ENCODE data around the gene ZNF83. TPM values are rescaled to one million over a fixed set of nuclear protein-coding genes. Genes with fewer than 3 reads are reported as not detected.
"Not testable (repeated sequence)": the region's sequence is repeated elsewhere in the genome, so short reads cannot be mapped to it uniquely, and the experiment has no call there.

ZNF83 gene
- total RNA-seq, 1 experiment from 2014 or later, result 115 TPM

DNA sequence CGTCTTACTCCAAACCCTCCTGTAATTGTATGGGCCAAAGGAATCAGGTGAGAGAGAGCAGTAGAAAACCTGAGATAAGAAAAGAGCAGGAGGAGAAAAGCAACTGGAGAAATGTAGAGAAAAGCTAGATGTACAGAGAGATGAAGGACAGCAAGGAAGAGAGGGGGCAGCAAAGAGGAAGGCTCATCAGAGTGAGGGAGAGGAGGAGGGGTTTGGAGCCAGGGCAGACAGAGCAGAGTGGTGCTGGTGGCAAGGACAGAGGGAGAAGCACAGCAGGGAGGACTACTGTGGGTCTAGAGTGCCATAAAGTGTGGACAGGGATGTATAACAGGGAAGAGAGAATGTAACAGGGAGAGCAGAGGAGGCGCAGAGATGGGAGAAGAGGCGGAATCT, 36.2 kb downstream of the ZNF83 start:
- peaks cover 14% of the 10 kb centered on the region for H3K36me3 ChIP-seq (ENCODE audit: insufficient read depth, low read length)
- H3K79me2 ChIP-seq (ENCODE audit: low read length), result peaks cover 43% of the 10 kb centered on the region
- H3K4me2 ChIP-seq (ENCODE audit: low read depth, low read length, poor library complexity, severe bottlenecking), result peak overlapping the region; percentile 72
- H4K20me1 ChIP-seq (ENCODE audit: insufficient read depth, low read depth, low read length); H2AFZ ChIP-seq (ENCODE audit: low read length); H3K27ac ChIP-seq (ENCODE audit: low read length); H3K9me3 ChIP-seq (ENCODE audit: low read length); H3K27me3 ChIP-seq (ENCODE audit: low read length); H3K9me2 ChIP-seq (replicated peaks; ENCODE audit: insufficient read depth, low read length): not testable (repeated sequence)
- peak overlapping the region; percentile 70 for H3K4me3 ChIP-seq (ENCODE audit: low read length)
- peaks cover 19% of the 10 kb centered on the region for H3K4me1 ChIP-seq (ENCODE audit: low read length)
- peak overlapping the region; percentile 76 for H3K9ac ChIP-seq (ENCODE audit: low read length)
- DNase-seq, result peak; percentile 59

DNA sequence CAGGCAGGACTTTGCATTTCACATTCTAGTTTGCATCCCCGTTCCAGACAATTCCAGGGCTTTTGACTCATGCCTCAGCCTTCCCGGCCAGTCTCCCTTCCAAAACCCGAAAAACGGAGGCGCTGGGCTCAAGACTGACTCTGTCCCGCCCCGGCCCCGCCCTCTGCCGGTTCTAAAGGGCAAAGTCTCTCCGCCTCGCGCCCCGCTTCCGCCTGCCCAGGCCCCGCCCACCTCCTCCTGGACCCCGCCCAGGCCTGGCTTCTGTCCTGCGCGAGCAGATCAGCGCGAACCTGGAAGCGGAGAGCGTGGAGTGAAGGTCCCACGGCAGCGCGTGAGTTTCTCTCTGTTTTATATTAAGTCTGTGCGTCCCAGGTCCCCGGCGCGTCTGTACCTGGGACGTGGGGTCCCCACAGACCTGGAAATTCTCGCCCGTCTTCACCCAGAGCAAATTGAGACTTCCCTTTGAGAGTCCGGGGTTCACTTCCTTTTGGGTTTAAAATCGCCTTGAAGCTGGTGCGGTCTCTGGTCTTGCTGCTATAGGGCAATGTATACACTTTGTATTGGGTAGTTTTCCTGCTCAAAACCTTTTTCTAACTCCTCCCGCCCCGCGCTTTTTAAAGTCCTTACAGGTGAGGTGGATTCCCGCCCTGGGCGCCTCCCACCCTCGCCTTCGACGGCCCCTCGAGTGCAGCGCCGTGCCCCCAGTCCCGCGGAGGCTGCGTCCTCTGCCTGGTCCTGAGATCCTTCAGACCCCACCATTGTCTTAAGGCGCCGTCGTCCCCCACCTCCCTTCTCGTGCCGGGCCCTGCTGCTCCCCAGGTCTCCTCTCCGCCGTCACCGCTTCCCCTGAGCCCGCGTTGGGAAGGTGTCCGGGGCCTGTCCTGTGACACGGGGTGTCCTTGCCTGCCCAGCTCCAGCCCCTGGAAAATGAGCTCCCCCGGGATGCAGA, 36.9 kb downstream of the ZNF83 start:
- Histone ChIP-seq H3K27me3 (ENCODE audit: low read length) (no peaks in the 10 kb centered on the region), H3K4me1 (ENCODE audit: low read length) (peaks cover 19% of the 10 kb centered on the region), H3K4me3 (ENCODE audit: low read length) (peak overlapping the region; percentile 70), H3K36me3 (ENCODE audit: insufficient read depth, low read length) (peaks cover 21% of the 10 kb centered on the region), H4K20me1 (ENCODE audit: insufficient read depth, low read depth, low read length) (0 out of 2 replicates have a peak, but pooled peaks cover 3% of the 10 kb centered on the region), H3K9me2 (replicated peaks; ENCODE audit: insufficient read depth, low read length) (no peaks in the 10 kb centered on the region), H3K79me2 (ENCODE audit: low read length) (peaks cover 38% of the 10 kb centered on the region), H3K9ac (ENCODE audit: low read length) (peak overlapping the region; percentile 76), H3K9me3 (ENCODE audit: low read length) (peaks cover 4% of the 10 kb centered on the region), H3K4me2 (ENCODE audit: low read depth, low read length, poor library complexity, severe bottlenecking) (peak overlapping the region; percentile 72), H2AFZ (ENCODE audit: low read length) (peak overlapping the region; percentile 82), H3K27ac (ENCODE audit: low read length) (0 out of 2 replicates have a peak overlapping the region, but pooled peaks have one; percentile 8)
- peak; percentile 98 for DNase-seq

DNA sequence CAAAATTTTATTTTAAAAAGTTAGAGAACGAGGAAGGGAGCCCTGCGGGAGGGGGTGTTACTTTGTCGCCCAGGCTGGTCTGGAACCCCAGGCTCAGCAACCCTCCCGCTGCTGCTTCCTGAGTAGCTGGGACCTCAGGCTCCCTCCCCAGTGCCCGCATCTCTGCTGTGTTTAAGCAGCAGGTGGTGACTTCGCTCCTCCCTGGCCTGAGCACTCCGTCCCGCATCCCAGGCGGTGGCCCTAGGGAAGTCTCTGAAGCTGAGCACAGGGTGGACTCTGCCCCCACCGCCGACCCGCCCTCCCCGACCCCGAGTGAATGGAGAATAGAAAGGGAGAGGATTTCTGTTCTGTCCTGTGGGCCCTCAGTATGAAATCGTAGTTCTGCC, 37.5 kb downstream of the ZNF83 start:
- H3K4me3 ChIP-seq (ENCODE audit: low read length), result peak overlapping the region; percentile 70
- no peaks in the 10 kb centered on the region for H3K27me3 ChIP-seq (ENCODE audit: low read length)
- H3K27ac ChIP-seq (ENCODE audit: low read length), result peak overlapping the region; percentile 8; the same call in 1 of the 2 replicates
- peaks cover 4% of the 10 kb centered on the region for H3K9me3 ChIP-seq (ENCODE audit: low read length)
- H3K9me2 ChIP-seq (replicated peaks; ENCODE audit: insufficient read depth, low read length), result no peaks in the 10 kb centered on the region
- H3K4me1 ChIP-seq (ENCODE audit: low read length), result peaks cover 19% of the 10 kb centered on the region
- H2AFZ ChIP-seq (ENCODE audit: low read length), result peak overlapping the region; percentile 82
- peaks cover 24% of the 10 kb centered on the region for H3K36me3 ChIP-seq (ENCODE audit: insufficient read depth, low read length)
- peaks cover 34% of the 10 kb centered on the region for H3K79me2 ChIP-seq (ENCODE audit: low read length)
- H4K20me1 ChIP-seq (ENCODE audit: insufficient read depth, low read depth, low read length), result 0 out of 2 replicates have a peak, but pooled peaks cover 3% of the 10 kb centered on the region
- DNase-seq, result peak; percentile 69
- H3K4me2 ChIP-seq (ENCODE audit: low read depth, low read length, poor library complexity, severe bottlenecking), result peak overlapping the region; percentile 72
- H3K9ac ChIP-seq (ENCODE audit: low read length), result peak overlapping the region; percentile 76

DNA sequence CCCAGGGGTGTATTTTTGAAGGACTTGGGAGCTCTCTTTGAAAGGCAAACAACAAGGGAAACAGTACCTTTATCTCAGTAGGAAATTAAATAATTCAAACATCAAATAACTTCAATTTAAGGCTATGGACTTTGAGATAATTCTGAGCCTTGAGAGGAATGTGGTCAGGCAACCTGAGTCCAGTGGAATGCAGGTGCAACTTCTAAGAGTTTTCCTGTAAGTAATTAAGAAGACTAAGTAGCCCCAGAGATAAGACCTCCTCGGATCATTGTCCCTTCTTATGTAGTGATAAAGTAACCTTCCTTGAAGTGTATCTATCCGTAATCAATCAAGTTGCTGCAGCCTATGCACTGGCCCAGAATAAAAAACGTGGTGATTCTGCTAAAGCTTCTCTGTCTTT, 38.9 kb downstream of the ZNF83 start:
- no peak overlapping the region for H3K9ac ChIP-seq (ENCODE audit: low read length)
- no peak for DNase-seq
- H3K27ac ChIP-seq (ENCODE audit: low read length), result no peak overlapping the region
- H3K4me2 ChIP-seq (ENCODE audit: low read depth, low read length, poor library complexity, severe bottlenecking), result no peak overlapping the region
- no peak overlapping the region for H3K4me3 ChIP-seq (ENCODE audit: low read length)
- H3K79me2 ChIP-seq (ENCODE audit: low read length), result peaks cover 23% of the 10 kb centered on the region
- H3K9me2 ChIP-seq (replicated peaks; ENCODE audit: insufficient read depth, low read length), result no peaks in the 10 kb centered on the region
- H3K27me3 ChIP-seq (ENCODE audit: low read length), result no peaks in the 10 kb centered on the region
- H2AFZ ChIP-seq (ENCODE audit: low read length), result no peak overlapping the region
- H3K4me1 ChIP-seq (ENCODE audit: low read length), result peaks cover 19% of the 10 kb centered on the region
- peaks cover 4% of the 10 kb centered on the region for H3K9me3 ChIP-seq (ENCODE audit: low read length)
- peaks cover 25% of the 10 kb centered on the region for H3K36me3 ChIP-seq (ENCODE audit: insufficient read depth, low read length)
- H4K20me1 ChIP-seq (ENCODE audit: insufficient read depth, low read depth, low read length), result 0 out of 2 replicates have a peak, but pooled peaks cover 3% of the 10 kb centered on the region

DNA sequence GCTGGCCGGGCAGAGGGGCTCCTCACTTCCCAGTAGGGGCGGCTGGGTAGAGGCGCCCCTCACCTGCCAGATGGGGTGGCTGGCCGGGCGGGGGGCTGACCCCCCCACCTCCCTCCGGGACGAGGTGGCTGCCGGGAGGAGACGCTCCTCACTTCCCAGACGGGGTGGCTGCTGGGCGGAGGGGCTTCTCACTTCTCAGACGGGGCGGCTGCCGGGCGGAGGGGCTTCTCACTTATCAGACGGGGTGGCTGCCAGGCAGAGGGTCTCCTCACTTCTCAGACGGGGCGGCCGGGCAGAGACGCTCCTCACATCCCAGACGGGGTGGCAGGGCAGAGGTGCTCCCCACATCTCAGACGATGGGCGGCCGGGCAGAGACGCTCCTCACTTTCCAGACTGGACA, 44.7 kb downstream of the ZNF83 start:
- not testable (repeated sequence) for H3K4me2 ChIP-seq (ENCODE audit: low read depth, low read length, poor library complexity, severe bottlenecking); H3K27ac ChIP-seq (ENCODE audit: low read length); H3K4me1 ChIP-seq (ENCODE audit: low read length); H2AFZ ChIP-seq (ENCODE audit: low read length); H3K9ac ChIP-seq (ENCODE audit: low read length); H4K20me1 ChIP-seq (ENCODE audit: insufficient read depth, low read depth, low read length); H3K9me2 ChIP-seq (replicated peaks; ENCODE audit: insufficient read depth, low read length); H3K9me3 ChIP-seq (ENCODE audit: low read length); H3K79me2 ChIP-seq (ENCODE audit: low read length); DNase-seq; H3K4me3 ChIP-seq (ENCODE audit: low read length); H3K27me3 ChIP-seq (ENCODE audit: low read length)
- peaks cover 63% of the 10 kb centered on the region for H3K36me3 ChIP-seq (ENCODE audit: insufficient read depth, low read length)

DNA sequence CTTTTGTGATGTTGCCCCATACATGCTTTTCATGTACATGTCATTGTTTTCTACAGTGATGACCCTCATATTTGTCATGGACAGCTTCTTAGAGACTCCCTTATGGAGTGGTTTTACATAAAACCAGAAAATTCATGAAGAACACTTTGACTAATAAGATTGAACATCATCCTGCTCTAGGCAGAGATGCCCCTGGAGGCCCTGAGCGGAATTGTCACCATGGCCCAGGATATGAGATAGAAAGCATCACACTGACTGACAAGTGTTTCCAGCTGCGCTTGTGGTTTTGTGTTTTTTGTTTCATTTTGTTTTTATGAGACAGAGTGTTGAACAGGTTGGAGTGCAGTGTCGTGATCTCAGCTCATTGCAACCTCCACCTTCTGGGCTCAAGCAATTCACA, 45.9 kb downstream of the ZNF83 start:
- Histone ChIP-seq H3K36me3 (ENCODE audit: insufficient read depth, low read length) (peaks cover 65% of the 10 kb centered on the region), H3K79me2 (ENCODE audit: low read length) (no peaks in the 10 kb centered on the region), H2AFZ (ENCODE audit: low read length) (no peak overlapping the region), H3K27me3 (ENCODE audit: low read length) (no peaks in the 10 kb centered on the region), H4K20me1 (ENCODE audit: insufficient read depth, low read depth, low read length) (no peaks in the 10 kb centered on the region), H3K4me1 (ENCODE audit: low read length) (no peaks in the 10 kb centered on the region), H3K4me2 (ENCODE audit: low read depth, low read length, poor library complexity, severe bottlenecking) (no peak overlapping the region), H3K4me3 (ENCODE audit: low read length) (no peak overlapping the region), H3K9me3 (ENCODE audit: low read length) (peaks cover 7% of the 10 kb centered on the region), H3K27ac (ENCODE audit: low read length) (no peak overlapping the region), H3K9ac (ENCODE audit: low read length) (no peak overlapping the region), H3K9me2 (replicated peaks; ENCODE audit: insufficient read depth, low read length) (no peaks in the 10 kb centered on the region)
- DNase-seq, result no peak

DNA sequence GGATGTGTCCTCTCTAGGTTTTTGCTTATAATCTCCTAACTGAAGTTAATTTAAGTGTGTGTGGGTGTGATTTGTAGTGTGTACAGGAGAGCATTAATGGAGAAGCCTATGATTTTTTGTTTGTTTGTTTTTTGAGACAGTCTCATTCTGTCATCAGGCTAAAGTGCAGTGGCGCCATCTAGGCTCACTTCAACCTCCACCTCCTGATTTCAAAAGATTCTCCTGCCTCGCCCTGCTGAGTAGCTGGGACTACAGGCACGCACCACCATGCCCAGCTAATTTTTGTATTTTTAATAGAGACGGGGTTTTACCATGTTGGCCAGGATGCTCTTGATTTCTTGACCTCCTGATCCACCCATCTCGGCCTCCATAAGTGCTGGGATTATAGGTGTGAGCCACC, 47.4 kb downstream of the ZNF83 start:
- 0 out of 2 replicates have a peak, but pooled peaks cover under 1% of the 10 kb centered on the region for H3K79me2 ChIP-seq (ENCODE audit: low read length)
- DNase-seq, result no peak
- no peak overlapping the region for H3K4me2 ChIP-seq (ENCODE audit: low read depth, low read length, poor library complexity, severe bottlenecking)
- H3K4me1 ChIP-seq (ENCODE audit: low read length), result no peaks in the 10 kb centered on the region
- H3K4me3 ChIP-seq (ENCODE audit: low read length), result no peak overlapping the region
- no peak overlapping the region for H3K9ac ChIP-seq (ENCODE audit: low read length)
- H3K36me3 ChIP-seq (ENCODE audit: insufficient read depth, low read length), result peaks cover 59% of the 10 kb centered on the region
- 0 out of 2 replicates have a peak, but pooled peaks cover 3% of the 10 kb centered on the region for H3K9me3 ChIP-seq (ENCODE audit: low read length)
- no peaks in the 10 kb centered on the region for H3K27me3 ChIP-seq (ENCODE audit: low read length)
- H3K9me2 ChIP-seq (replicated peaks; ENCODE audit: insufficient read depth, low read length), result no peaks in the 10 kb centered on the region
- no peaks in the 10 kb centered on the region for H4K20me1 ChIP-seq (ENCODE audit: insufficient read depth, low read depth, low read length)
- H3K27ac ChIP-seq (ENCODE audit: low read length), result no peak overlapping the region
- no peak overlapping the region for H2AFZ ChIP-seq (ENCODE audit: low read length)

DNA sequence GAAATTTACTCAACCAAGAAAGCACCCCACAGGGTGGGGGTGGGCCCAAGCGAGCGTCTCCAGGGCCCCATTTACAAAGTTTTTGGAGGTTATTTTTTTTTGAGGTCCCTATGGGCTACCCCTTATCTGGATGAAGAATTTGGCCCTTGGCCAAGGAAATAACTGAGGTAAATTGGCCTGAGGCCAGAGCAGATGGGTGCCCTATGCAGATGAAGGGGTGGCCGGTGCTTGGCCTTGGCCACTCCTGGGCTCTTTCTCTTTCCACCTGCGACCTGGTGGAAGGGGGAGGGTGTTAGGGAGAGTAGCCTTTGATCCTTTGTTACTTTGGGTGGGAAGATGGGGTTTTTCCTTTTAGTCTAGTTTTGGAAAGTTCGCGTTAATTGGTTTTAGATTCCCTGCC, 52.6 kb downstream of the ZNF83 start:
- Histone ChIP-seq H3K4me1 (ENCODE audit: low read length) (no peaks in the 10 kb centered on the region), H3K36me3 (ENCODE audit: insufficient read depth, low read length) (peaks cover 80% of the 10 kb centered on the region), H3K9me2 (replicated peaks; ENCODE audit: insufficient read depth, low read length) (no peaks in the 10 kb centered on the region), H2AFZ (ENCODE audit: low read length) (no peak overlapping the region), H4K20me1 (ENCODE audit: insufficient read depth, low read depth, low read length) (no peaks in the 10 kb centered on the region), H3K27me3 (ENCODE audit: low read length) (no peaks in the 10 kb centered on the region), H3K9ac (ENCODE audit: low read length) (no peak overlapping the region), H3K4me3 (ENCODE audit: low read length) (no peak overlapping the region), H3K9me3 (ENCODE audit: low read length) (peaks cover 14% of the 10 kb centered on the region), H3K79me2 (ENCODE audit: low read length) (peaks cover 17% of the 10 kb centered on the region; the same call in 1 of the 2 replicates), H3K27ac (ENCODE audit: low read length) (no peak overlapping the region), H3K4me2 (ENCODE audit: low read depth, low read length, poor library complexity, severe bottlenecking) (no peak overlapping the region)
- no peak for DNase-seq
